Measurements from ENCODE around the gene PRR33. TPM values are rescaled to one million over a fixed set of nuclear protein-coding genes. Genes with fewer than 3 reads are reported as not detected.

The PRR33 gene
- total RNA-seq, 1 experiment from 2014 or later, result not detected

DNA sequence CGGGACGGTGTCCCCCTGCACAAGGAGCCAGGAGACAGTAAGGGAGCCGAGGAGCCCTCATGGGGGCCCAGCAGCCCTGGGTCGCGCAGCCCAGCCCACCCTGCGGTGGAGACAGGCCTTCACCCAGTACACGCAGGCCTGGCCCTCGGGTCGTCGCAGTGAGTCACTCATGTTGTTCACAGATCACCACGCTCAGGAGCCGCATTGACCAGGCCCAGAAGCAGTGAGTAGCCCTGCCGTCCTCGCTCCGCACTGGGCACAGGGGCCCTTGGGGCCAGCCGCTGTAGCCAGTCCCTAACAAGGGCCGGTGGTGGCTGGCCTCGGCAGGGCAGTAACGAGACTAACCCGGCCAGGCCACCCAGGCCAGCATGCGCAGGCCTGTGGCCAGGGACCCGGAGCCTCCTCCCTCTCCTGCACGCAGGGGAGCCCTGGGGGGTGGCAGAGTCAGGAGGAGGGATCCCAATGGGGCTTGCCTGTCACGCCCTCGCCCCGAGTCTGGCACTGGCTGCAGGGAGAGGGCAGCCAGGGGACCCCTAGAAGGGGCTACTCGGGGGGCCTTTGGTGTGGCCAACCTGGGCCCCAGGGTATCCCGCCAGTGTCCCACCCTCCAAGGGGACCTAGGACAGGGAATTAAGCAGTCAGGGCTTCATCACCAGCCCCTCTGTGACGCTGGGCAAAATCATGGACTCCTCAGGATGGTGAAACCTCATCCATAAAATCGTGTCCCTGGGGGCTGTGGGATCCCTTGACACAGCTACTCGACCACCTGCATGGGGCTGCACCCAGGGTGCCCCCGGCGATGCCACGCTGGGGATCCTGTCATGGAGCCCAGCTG, 45.3 kb upstream of the PRR33 start (continued):
- TF ChIP-seq, protein P1, sequence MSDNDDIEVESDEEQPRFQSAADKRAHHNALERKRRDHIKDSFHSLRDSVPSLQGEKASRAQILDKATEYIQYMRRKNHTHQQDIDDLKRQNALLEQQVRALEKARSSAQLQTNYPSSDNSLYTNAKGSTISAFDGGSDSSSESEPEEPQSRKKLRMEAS (IDR thresholded peaks at IDR 0.05), result no peak
- no peak for TF ChIP-seq ZNF274 (IDR thresholded peaks at IDR 0.05; ENCODE audit: low read depth, low read length)
- no peak for TF ChIP-seq EZH2 (IDR thresholded peaks at IDR 0.05)
- TF ChIP-seq SP1 (IDR thresholded peaks at IDR 0.05; ENCODE audit: low read depth), result no peak
- TF ChIP-seq, protein P2, sequence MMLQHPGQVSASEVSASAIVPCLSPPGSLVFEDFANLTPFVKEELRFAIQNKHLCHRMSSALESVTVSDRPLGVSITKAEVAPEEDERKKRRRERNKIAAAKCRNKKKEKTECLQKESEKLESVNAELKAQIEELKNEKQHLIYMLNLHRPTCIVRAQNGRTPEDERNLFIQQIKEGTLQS (IDR thresholded peaks at IDR 0.05), result no peak

DNA sequence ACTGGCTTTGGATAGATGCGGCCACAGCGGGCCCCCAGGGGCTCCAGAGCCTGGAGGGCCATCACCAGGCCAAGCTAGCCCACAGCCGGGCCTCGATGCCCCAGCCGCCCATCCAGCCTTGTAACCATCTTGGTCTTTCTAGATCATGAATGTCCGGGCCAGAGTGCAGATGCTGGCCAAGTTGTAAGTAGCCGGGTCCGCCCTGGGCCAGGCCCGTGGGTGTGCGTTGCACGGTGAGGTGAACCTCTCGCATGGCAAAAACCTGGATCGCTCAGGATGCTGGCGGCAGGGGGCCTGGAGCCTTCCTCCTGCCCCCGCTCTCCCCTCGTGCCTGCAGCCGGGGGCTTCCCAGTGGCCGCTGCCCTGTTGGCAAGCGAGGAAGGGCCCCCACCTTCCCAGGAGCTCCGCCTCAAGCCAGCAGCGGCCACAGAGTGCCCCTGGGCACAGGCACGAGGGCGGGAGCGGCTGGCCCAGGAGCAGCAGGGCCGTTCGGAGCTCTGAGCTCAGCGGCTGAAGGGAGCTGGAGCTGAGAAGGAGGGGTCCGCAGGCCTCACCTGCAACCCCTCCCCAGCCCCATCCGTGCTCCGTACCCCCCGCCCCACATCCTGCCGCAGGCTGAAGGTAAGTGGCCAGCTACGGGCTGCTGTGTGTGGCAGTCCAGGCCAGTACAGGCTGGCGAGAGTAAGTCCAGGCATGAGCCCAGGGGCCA, 44.5 kb upstream of the PRR33 start:
- H3K27ac ChIP-seq (ENCODE audit: low read depth, low read length), result no peak overlapping the region
- H4K20me1 ChIP-seq (ENCODE audit: insufficient read depth), result no peaks in the 10 kb centered on the region
- no peaks in the 10 kb centered on the region for H3K27me3 ChIP-seq (ENCODE audit: insufficient read depth, low read length)
- BruUV-seq (replicated peaks), result no TSS peak
- H3K4me2 ChIP-seq (ENCODE audit: low read length), result no peak overlapping the region
- CTCF ChIA-PET, result no interaction called here
- no peak overlapping the region for H3K4me3 ChIP-seq (replicated peaks in 1 of 2; ENCODE audit: low read depth in 1 of 2, low read length in 2 of 2)
- no peaks in the 10 kb centered on the region for H3K36me3 ChIP-seq (ENCODE audit: control insufficient read depth in 1 of 2, insufficient read depth in 2 of 2, low read length in 2 of 2)
- no peaks in the 10 kb centered on the region for H3K4me1 ChIP-seq (ENCODE audit: control insufficient read depth in 1 of 2, insufficient read depth in 2 of 2, low read length in 2 of 2)
- no peak overlapping the region for H2AFZ ChIP-seq (ENCODE audit: low read depth, low read length, poor library complexity, severe bottlenecking)
- POLR2A ChIA-PET, result no interaction called here
- RAD21 ChIA-PET (ENCODE audit: low non-redundant PET in 1 of 2, low total read pairs in 2 of 2, uncharacterized antibody in 2 of 2, unreplicated experiment in 2 of 2), result no interaction called here
- no peak for DNase-seq (ENCODE audit: low read depth, low spot score)
- H3K9me2 ChIP-seq (ENCODE audit: insufficient read depth), result no peaks in the 10 kb centered on the region
- H3K79me2 ChIP-seq (ENCODE audit: insufficient read depth, low read length), result no peaks in the 10 kb centered on the region
- TF ChIP-seq FOSL1 (IDR thresholded peaks at IDR 0.05; ENCODE audit: low read depth), result no peak
- no peak for TF ChIP-seq POLR2A (IDR thresholded peaks at IDR 0.05; ENCODE audit: borderline replicate concordance, extremely low read depth, insufficient read depth, insufficient read length)
- TF ChIP-seq POLR2AphosphoS5 (IDR thresholded peaks at IDR 0.05; ENCODE audit: low read depth, low read length), result no peak
- no peak for TF ChIP-seq SIN3A (IDR thresholded peaks at IDR 0.05; ENCODE audit: low read depth)
- TF ChIP-seq EZH2 (IDR thresholded peaks at IDR 0.05), result no peak
- TF ChIP-seq, protein P3, sequence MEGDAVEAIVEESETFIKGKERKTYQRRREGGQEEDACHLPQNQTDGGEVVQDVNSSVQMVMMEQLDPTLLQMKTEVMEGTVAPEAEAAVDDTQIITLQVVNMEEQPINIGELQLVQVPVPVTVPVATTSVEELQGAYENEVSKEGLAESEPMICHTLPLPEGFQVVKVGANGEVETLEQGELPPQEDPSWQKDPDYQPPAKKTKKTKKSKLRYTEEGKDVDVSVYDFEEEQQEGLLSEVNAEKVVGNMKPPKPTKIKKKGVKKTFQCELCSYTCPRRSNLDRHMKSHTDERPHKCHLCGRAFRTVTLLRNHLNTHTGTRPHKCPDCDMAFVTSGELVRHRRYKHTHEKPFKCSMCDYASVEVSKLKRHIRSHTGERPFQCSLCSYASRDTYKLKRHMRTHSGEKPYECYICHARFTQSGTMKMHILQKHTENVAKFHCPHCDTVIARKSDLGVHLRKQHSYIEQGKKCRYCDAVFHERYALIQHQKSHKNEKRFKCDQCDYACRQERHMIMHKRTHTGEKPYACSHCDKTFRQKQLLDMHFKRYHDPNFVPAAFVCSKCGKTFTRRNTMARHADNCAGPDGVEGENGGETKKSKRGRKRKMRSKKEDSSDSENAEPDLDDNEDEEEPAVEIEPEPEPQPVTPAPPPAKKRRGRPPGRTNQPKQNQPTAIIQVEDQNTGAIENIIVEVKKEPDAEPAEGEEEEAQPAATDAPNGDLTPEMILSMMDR (IDR thresholded peaks at IDR 0.05 in 2 of 3, conservative IDR thresholded peaks at IDR 0.05 in 1 of 3; ENCODE audit: borderline replicate concordance in 1 of 3, insufficient read depth in 1 of 3, low read depth in 2 of 3, low read length in 2 of 3), result no peak
- H3K9ac ChIP-seq (ENCODE audit: low read length), result no peak overlapping the region
- H3K9me3 ChIP-seq (ENCODE audit: control insufficient read depth in 1 of 2, insufficient read depth in 1 of 2, low read depth in 1 of 2, low read length in 2 of 2), result no peaks in the 10 kb centered on the region
- intact Hi-C loops (cut with micrococcal nuclease), result no loop called here
- ATAC-seq, result no peak
